Activated T-helper 9 cell treated with anti-CD3 and anti-CD28 coated beads, Interleukin-2, amount 50 U/mL, for 16 hours (primary cell): ENCODE data around the gene JPH2.
"Not testable (repeated sequence)": the region's sequence is repeated elsewhere in the genome, so short reads cannot be mapped to it uniquely, and the experiment has no call there.

Experiments
- DNase-seq: peaks from one replicate; pipeline ENCODE4 v3.0.0-alpha.2; 2020; ENCODE audit warnings: low read depth

The JPH2 gene

DNA sequence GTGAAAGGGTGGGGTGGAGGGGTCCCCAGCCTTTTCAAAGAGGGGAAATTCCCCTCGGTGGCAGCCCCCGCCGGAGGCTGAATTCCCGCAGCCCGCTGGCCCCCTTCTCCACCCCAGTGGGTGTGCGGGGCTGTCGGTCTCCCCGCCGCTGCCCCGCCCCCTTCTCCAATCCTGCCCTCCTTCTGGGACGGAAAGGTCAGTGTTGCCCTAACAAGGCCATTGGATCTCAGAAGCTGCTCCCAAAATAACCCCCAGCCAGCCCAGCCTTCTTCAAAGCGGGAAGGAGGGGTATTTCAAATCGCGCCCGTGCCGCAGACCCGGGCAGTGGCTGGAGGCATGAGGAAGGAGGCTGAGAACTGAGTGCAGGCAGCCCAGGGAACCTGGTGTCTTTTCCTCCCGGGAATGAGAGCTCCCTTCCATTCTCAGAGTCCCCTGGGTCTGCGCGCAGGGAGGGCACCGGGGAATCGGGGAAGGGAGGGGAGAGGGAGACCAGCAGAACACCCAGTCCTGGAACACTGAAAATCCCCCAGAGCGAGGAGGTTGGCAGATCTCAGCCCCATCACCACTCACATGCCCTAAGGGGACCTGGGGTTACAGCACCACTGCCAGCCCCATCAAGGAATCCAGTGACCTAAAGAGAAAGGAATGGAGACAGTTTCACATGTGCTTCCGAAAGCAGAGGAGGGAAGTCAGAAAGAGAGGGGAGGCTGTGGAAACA, at the start of gene JPH2:
Gene JPH2 (minus strand): TSS at position 135 of the 718 bp plus-strand sequence. CDS start 483 bp downstream, outside the sequence.
- DNase-seq: no peak

DNA sequence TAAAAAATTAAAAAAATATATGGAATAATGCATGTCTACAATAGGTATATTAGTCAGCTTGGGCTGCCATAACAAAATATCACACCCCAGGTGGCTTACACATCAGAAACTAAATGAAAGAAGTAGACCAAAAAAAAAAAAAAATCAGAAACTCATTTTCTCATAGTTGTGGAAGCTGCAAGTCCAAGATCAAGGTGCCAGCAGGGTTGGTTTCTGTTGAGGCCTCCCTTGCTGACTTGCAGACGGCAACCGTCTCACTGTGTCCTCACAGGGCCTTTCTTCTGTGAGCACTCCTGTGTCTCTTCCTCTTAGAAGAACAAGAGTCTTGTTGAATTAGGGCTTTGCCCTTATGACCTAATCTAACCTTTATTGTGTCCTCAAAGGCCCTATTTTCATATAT, 48.7 kb upstream of the JPH2 start:
- no peak for DNase-seq

DNA sequence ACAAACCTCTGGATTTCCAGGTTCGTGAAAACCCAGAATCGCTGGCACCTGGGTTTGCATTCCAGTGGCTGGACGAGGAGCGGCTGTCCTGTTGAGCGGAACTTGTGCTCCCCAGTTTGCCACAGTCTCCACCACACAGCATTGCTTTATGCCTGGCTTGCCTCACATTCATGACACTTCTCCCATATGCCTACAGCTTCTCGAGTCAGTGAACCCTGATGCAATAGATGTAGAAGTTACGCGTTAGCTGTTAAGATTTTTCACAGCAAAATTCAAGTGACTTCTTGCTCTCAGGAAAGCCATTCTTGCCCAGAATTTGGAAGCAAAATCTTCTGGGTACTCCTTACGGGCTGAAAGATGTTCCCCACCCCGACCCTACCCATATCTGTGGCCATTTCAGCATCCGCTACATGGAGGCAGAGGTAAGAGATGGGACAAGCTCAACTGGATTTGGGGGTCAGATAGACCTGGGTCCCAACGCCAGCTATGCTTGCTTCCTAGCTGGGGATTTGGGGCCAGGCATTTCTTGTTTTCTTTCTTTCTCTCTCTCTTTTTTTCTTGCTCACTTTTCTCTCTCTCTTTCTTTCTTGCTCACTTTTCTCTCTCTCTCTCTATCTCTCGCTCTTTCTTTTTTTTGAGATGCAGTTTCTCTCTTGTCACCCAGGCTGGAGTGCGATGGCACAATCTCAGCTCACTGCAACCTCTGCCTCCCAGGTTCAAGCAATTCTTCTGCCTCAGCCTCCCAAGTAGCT, 47.8 kb upstream of the JPH2 start:
- no peak for DNase-seq

DNA sequence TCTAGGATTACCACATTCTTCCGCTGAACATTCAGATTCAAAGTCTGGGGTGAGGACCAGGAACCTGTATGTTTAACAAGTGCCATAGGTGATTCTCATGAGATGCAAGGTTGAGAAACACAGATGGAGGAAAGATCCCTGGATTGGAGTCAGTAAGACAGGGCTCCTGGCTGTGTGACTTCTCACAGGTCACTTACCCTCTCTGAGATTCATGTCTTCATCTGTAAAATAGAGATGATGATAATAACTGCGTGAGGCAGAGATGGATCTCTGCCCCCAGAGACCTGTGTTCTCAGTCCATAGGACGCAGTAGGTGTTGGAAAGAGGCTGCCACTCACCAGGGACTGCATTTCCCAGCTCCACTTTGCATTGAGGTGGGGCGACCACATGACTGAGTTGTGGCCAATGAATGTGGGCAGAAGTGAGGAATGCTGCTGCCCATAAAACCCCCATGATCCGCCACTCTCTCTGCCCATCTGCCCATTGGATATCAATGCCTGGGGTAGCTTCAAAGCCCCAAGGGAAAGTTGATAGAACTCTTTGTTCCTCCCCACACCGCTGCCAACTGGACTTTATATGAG, 46.5 kb upstream of the JPH2 start:
- DNase-seq: no peak

DNA sequence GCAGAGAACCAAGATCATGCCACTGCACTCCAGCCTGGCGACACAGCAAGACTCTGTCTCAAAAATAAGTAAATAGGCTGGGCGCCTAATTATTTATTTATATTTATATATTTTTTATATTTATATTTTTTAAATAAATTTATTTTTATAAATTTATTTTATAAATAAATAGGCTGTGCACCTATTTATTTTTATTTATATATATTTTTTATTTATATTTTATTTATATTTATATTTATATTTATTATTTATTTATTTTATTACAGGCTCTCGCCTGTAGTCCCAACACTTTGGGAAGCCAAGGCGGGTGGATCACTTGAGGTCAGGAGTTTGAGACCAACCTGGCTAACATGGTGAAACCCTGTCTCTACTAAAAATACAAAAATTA, 45.5 kb upstream of the JPH2 start:
- DNase-seq: not testable (repeated sequence)

DNA sequence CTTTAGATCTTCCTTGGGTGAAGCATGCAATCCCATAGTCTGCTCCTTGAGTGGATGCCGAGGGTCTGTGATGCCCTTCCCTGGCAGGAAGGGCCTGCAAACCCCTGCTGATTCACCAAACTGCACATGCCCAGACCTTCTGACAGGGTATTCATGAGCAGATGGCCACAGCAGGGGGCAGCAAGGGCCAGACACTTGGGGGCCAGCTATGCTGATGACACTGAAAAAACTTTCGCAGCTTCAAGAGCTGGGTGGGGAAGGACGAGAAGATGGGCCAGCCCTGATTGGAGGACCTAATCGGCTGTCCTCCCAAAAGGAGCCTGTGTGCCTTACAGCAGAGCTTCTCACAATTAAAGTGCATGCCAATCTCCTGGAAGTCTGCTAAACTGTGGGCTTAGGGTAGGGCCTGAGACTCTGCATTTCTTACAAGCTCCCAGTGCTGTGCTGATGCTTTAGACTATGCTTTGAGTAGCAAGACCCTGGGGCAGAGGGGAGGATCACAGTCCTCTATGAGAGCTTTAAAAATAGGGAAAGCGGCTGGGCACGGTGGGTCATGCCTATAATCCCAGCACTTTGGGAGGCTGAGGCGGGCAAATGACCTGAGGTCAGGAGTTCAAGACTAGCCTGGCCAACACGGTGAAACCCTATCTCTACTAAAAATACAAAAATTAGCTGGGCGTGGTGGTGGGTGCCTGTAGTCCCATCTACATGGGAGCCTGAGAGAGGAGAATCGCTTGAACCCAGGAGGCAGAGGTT, 44.9 kb upstream of the JPH2 start:
- no peak for DNase-seq

DNA sequence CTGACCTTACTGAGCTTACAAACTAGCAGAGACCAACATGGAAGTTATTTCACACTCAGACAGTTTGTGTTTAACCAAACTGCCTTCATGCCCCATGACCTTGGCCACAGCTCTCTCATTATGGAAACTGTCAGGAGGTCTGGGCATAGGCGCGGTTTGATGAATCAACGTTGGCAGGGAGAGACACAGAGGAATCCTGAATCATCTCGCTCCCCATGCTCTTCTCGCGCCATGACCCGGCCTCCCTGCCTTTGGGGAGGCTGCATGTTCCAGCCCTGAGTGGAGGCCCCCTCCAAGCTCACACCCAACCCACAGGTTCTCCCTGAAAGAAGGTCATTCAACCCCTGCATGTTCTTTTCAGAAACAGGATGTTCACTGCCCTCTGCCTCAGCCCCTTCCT, 44.2 kb upstream of the JPH2 start:
- DNase-seq: no peak

DNA sequence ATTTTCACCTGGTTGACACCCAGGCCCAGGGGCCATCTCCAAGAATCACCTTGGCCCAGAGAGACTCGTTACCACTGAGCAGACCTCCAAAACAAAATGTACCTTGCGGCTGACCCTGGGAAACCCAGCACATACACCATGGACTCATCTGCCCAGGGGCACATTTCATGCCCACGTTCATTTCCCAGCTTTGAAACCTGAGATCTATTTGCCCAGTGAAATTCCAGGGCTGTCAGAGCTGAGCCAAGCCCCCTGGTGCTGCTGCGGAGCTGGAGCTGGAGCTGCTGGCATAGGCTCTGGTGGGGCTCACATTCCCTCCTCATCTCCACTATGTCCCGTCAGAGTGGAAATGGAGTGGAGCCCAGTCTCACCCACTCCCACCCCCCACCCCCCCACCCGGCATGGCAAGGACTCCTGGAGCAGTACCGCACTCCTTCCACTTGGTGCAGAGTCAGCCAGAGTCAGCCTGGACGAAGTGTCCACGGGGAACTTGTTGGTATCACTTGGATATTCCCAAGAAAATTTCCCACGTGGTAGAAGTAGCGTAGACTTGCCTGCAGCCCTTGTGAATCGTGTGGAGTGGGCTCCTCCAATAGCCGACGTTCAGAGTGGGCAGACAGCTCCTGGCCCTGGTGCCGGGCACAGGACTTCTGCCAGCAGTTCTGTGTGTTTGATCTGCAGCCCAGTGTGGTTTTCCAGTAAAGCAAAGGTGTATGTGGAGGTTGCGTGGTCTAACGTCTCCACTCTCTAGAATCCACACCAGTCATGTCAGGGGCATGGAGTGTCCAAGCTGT, 41.7 kb upstream of the JPH2 start:
- DNase-seq: no peak

DNA sequence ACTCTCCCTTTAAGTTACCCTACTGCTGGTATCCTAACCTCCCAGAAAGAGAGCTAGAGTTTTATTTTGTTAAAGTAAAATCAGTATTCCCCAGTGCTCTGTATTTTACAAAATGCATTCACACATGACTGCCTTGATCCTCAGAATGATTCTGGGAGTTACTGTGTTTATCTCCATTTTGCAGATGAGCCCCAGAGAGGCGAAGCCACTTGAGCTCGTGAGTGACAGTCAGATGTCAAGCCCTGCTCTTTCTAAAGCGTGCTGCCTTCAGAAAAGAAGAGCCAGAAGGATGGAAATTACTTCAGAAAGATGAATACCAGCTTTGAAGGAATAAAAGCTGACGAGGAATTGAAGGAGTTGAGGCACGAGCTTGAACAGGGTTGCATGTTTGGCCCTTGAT, 37.6 kb upstream of the JPH2 start:
- DNase-seq: no peak

DNA sequence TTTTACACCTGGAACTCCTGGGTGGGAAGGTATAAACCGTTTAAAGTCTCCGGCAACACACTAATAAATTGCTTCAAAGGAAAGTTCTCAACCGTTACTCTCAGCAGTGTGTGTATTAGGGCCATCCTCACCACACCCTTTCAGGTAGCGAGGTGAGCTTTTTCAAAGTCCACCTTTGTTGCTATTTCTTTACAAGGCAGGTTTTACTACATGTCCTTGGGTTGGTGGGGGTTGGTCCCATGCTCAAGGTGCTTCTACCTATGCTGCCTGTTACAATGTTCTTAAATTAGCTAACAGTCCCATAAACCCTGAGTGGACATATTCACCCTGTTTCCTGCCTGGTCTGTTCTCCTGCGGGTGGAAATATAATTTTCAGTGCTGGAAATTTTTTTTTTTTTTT, 36.7 kb upstream of the JPH2 start:
- no peak for DNase-seq

DNA sequence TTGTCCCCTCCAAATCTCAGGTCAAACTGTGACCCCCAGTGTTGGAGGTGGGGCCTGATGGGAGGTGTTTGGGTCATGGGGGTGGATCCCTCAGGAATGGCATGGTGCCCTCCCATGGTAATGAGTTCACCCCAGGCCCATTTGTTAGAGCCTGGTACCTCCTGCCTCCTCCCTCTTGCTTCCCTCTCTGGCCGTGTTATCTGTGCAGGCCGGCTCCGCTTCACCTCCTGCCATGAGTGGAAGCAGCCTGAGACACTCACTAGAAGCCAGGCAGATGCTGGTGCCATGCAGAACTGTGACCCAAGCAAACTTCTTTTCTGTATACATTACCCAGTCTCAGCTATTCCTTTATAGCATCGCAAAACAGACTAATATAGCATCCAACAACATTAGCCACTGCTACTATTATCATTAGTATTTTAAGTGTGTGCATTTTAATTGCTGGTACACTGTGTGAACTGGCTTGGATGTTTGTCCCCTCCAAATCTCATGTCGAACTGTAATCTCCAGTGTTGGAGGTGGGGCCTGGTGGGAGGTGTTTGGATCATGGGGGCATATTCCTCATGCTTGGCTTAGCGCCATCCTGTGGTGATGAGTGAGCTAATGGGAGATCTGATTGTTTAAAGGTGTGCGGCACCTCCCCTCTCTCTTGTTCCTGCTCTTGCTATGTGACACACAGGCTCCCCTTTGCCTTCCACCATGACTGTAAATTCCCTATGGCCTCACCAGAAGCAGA, 35.8 kb upstream of the JPH2 start:
- DNase-seq: no peak

DNA sequence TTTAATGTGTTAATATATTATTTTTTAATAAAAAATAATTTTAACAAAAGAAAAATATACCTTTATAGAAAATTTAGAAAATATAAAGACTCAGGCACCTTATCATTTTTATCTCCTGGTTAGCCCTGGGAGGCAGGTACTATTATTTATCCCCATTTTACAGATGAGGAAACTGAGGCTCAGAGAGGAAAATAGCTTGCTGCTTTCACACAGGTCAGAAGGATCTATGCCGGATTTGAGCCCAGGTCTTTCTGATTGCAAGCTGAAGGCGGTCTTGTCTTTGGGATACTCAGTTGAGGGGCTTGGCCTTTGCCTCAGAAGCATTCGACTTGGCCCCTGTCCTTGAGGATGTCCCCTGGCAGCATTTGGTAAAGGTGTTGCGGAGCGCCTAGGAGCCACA, 35.0 kb upstream of the JPH2 start:
- no peak for DNase-seq

DNA sequence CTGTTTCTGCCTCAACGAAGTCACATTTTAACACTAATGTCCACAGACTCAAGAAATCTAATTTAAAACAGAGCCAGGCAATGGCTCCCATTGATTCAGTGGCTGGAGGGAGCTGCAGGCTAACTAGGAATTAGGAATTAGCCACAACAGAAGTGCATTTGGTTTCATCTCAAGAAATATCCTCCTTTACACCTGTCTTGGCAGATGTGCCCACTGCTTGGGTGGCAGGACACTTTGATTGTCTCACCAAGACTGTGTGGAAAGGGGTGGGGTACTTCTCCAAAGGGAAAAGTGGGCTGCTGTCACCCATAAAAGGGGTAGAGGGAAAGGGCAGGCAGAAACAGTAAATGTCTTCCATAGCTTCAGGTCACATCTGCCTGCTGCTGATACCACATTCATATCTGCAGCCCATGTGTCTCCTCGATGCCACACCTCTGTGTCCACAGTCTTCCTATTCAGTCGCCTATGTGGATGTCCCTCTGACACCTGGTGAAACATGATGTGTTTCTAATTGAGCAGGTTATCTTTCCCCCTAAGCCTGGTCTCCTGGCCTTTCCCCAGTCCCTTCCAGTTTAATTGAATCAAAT, 34.5 kb upstream of the JPH2 start:
- DNase-seq: no peak

DNA sequence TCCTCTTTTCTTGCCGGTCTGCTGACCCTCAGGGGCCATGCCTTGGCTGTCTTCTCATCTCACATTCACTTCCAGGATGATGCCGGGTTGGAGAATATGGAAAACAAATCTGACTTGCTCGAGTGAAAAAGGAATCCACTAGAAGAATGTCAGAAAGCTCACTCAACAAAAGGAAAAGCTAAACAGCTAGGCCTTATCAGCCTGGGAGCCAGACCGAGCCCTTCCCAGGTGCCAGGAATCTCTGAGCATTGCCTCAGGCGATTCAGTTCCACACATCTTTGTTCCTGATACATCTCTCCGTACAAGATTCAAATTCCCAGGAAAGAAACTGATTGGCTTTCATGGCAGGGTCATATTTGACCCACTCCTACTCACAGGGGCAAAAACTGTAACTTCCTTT, 32.8 kb upstream of the JPH2 start:
- no peak for DNase-seq

DNA sequence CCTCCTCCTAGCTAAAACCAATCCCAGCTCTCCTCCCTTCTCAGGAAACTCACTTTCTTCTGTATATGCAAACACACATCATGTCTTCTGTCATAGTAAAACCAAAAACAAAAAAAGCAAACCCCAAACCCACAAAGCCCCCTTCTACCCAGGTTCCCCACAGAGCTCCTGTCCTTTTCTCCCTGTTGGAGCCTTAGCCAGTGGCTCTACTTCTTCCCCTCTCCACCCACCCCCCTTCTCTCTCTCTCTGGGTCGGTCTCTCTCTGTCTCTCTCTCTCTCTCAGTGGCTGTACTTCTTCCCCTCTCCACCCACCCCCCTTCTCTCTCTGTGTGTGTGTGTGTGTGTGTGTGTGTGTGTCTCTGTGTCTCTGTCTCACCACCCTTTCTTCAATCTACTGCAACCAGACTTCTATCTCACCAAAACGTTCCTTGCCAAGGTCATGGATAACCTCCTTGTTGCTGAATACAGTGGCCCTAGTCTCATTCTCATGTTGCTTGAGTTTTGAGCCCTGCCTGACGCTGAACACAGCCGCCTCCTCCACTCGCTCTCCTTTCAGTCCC, 32.3 kb upstream of the JPH2 start:
- no peak for DNase-seq

DNA sequence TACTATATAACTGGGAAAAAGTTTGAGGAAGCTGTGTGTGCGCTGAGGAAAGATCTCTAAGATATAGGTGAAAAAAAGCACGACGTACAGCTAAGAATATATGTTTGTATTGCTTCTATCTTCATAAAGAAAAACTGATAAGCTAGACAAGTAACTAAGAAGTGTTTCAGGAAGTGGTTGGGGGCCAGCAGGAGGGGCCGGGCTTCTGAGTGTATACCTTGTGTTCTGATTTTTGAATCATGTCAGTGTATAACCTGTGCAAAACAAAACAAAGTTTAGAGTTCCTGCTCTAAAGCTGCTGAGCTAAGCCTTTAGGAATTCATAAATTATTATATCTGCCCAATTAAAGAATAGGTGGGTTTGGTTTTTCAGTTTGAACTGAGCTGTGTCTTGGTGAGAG, 31.5 kb upstream of the JPH2 start:
- DNase-seq: peak; percentile 10

DNA sequence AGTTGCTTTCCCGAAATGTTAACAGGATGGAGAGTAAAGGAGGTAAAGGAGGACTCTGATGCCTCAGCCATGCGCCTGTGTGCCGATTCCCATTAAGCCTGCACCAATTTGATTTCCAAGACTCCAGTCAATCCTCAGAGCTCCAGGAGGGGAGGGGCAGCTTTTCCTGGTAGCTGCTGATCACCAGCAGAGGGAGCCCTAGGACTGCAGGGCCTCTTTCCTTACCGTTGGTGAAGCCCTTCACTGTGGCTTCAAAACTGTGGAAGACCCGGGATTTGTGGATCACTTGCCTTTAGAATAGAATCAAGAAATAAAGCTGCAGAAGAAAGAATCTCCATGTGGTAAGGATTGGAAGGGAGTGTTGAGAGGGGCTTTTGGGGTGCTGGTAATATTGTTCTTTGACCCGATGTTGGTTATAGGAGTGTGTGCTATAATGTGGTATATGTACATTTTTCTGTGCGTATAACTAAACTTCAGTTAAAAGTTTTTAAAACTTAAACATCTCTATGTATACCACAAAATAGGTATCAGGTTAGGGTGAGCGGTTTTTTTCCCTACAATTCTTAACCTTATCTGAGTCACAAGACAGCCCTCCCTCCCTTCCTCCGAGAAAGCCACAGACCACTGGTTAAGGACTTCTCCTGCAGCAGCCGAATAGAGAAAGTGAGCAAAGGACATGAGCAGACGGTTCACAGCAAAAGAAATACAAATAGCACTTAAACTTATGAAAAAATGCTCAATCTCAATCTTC, 30.5 kb upstream of the JPH2 start:
- DNase-seq: peak; percentile 49

DNA sequence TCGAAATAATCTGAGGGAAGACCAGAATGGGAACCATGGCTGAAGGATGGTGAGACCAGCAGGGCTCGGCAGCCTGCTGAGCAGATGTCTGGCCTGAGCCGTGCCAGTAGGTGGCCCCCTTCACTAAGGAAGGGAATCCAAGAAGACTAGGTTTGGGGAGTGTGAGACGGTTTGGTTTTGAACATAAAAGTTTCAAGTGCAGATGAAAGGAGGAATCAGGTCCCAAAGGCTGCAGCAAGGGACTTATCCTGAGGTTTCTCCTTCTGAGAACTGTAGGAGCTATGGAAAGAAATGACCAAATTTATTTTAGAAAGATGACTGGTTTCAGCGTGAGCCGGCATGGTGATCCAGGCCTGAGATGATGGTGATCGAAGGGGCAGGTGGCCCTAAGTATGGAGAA, 28.1 kb upstream of the JPH2 start:
- peak; percentile 43 for DNase-seq

DNA sequence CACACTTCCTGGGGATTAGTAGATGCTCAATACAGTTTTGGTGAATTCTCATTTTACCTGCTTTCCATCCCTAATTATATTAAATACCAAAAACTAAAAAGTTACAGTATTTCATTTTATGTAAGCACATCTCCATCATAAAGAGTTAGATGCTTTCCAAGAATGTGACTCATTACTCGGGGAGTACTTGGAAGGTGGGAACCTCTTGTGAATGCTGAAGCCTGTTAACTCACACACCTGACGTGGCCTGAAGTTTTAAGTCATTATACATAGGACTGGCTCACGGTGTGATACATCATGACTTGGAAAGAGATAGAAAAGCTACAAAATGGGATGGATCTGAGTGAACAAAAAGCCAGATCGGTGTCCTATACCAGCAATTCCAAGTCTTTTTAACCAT, 25.8 kb upstream of the JPH2 start:
- no peak for DNase-seq
